Effector memory CD8-positive, alpha-beta T cell (primary cell): Measurements from ENCODE around the gene YBX1.
A peak's percentile ranks its signal among the peaks of the same experiment; 100 is the strongest.
"Not testable (repeated sequence)": the region's sequence is repeated elsewhere in the genome, so short reads cannot be mapped to it uniquely, and the experiment has no call there.

Experiments
- ATAC-seq: fragments of 150-1000 bp; cut with Tn5 transposase; replicated peaks from 2 replicates; pipeline ENCODE4 v1.10.0; 2021; ENCODE audit warnings: mild to moderate bottlenecking, moderate library complexity
- DNase-seq, 3 experiments: peaks; one replicate each; pipeline ENCODE4 v3.0.0; 2021
- H3K27ac Mint-ChIP-seq, 2 donors: one replicate each; pipeline ENCODE4 v1.8.0; 2022; ENCODE audit warnings: mild to moderate bottlenecking in 2 of 2, mixed read lengths in 2 of 2, moderate library complexity in 2 of 2
- H3K27me3 Mint-ChIP-seq, 2 donors: one replicate each; pipeline ENCODE4 v1.8.0; 2022; ENCODE audit warnings: mixed read lengths in 2 of 2
- H3K36me3 Mint-ChIP-seq: one replicate; pipeline ENCODE4 v1.8.0; 2022; ENCODE audit warnings: mild to moderate bottlenecking, moderate library complexity, mixed read lengths; ENCODE audit not compliant: insufficient read depth
- H3K4me1 Mint-ChIP-seq, 2 donors: one replicate each; pipeline ENCODE4 v1.8.0; 2022; ENCODE audit warnings: low read depth in 2 of 2, mixed read lengths in 2 of 2
- H3K4me3 Mint-ChIP-seq, 2 donors: one replicate each; pipeline ENCODE4 v1.8.0; 2022; ENCODE audit warnings: mild to moderate bottlenecking in 2 of 2, mixed read lengths in 2 of 2, moderate library complexity in 2 of 2
- H3K9me3 Mint-ChIP-seq, 2 donors: one replicate each; pipeline ENCODE4 v1.8.0; 2022; ENCODE audit warnings: mixed read lengths in 2 of 2

Gene YBX1

GRCh38 chr1:42700006-42700405 lies 17.8 kb downstream of the YBX1 start:
- Mint-ChIP-seq H3K4me3 (no peak overlapping the region), H3K27ac (peak overlapping the region in 1 of 2 donors; percentile 45)
- ATAC-seq = no peak

GRCh38 chr1:42703888-42704464 lies 21.8 kb downstream of the YBX1 start:
- Mint-ChIP-seq H3K4me1 (peaks cover 2 to 9% of the 10 kb centered on the region in 2 donors), H3K27ac (peak overlapping the region in 1 of 2 donors; percentile 84), H3K4me3 (no peak overlapping the region), H3K9me3 (no peaks in the 10 kb centered on the region), H3K27me3 (no peaks in the 10 kb centered on the region), H3K36me3 (peaks cover 91% of the 10 kb centered on the region)
- ATAC-seq = no peak
- DNase-seq = no peak

More at GRCh38 chr1:42700006-42700405, 17.8 kb downstream of the YBX1 start:
- no peak for DNase-seq
- no peaks in the 10 kb centered on the region for H3K27me3 Mint-ChIP-seq
- peaks cover 6 to 8% of the 10 kb centered on the region in 2 donors for H3K4me1 Mint-ChIP-seq
- peaks cover 99% of the 10 kb centered on the region for H3K36me3 Mint-ChIP-seq
- no peaks in the 10 kb centered on the region for H3K9me3 Mint-ChIP-seq

- not testable (repeated sequence) for DNase-seq, H3K9me3 Mint-ChIP-seq, H3K27me3 Mint-ChIP-seq, H3K4me3 Mint-ChIP-seq, ATAC-seq
- Mint-ChIP-seq H3K27ac (peak overlapping the region in 1 of 2 donors; percentile 75), H3K4me1 (peaks cover 2 to 20% of the 10 kb centered on the region in 2 donors), H3K36me3 (peaks cover 32% of the 10 kb centered on the region)
These were observed 30.6 kb downstream of the YBX1 start for GRCh38 chr1:42712808-42713207.

GRCh38 chr1:42713293-42713692 lies 31.1 kb downstream of the YBX1 start:
- DNase-seq = no peak
- Mint-ChIP-seq H3K9me3 (peaks cover 0 to 4% of the 10 kb centered on the region in 2 donors), H3K4me1 (peaks cover 2 to 20% of the 10 kb centered on the region in 2 donors), H3K4me3 (no peak overlapping the region), H3K27me3 (no peaks in the 10 kb centered on the region), H3K27ac (peak overlapping the region in 1 of 2 donors; percentile 75), H3K36me3 (peaks cover 30% of the 10 kb centered on the region)
- ATAC-seq = no peak

- H3K4me1 Mint-ChIP-seq = peaks cover 2 to 17% of the 10 kb centered on the region in 2 donors
- H3K4me3 Mint-ChIP-seq, DNase-seq, H3K27ac Mint-ChIP-seq, ATAC-seq, H3K27me3 Mint-ChIP-seq, H3K9me3 Mint-ChIP-seq: not testable (repeated sequence)
- H3K36me3 Mint-ChIP-seq = peaks cover 22% of the 10 kb centered on the region
These were observed 32.2 kb downstream of the YBX1 start for GRCh38 chr1:42714441-42714840.

- Mint-ChIP-seq H3K9me3 (peaks cover 0 to 2% of the 10 kb centered on the region in 2 donors), H3K27me3 (no peaks in the 10 kb centered on the region), H3K27ac (no peak overlapping the region), H3K36me3 (peaks cover 17% of the 10 kb centered on the region), H3K4me3 (no peak overlapping the region), H3K4me1 (peaks cover 0 to 10% of the 10 kb centered on the region in 2 donors)
- DNase-seq (no peak), ATAC-seq (no peak)
These were observed 38.6 kb downstream of the YBX1 start for GRCh38 chr1:42720868-42721267.

GRCh38 chr1:42721926-42722325 lies 39.7 kb downstream of the YBX1 start:
- Mint-ChIP-seq H3K36me3 (peaks cover 21% of the 10 kb centered on the region), H3K9me3 (no peaks in the 10 kb centered on the region), H3K27ac (peak overlapping the region in 1 of 2 donors; percentile 46), H3K4me1 (peaks cover 0 to 5% of the 10 kb centered on the region in 2 donors), H3K27me3 (no peaks in the 10 kb centered on the region), H3K4me3 (no peak overlapping the region)
- no peak for ATAC-seq
- DNase-seq = no peak

GRCh38 chr1:42722403-42722802 lies 40.2 kb downstream of the YBX1 start:
- H3K4me1 Mint-ChIP-seq, H3K4me3 Mint-ChIP-seq, H3K9me3 Mint-ChIP-seq, ATAC-seq, DNase-seq, H3K27me3 Mint-ChIP-seq: not testable (repeated sequence)
- Mint-ChIP-seq H3K36me3 (peaks cover 18% of the 10 kb centered on the region), H3K27ac (peak overlapping the region in 1 of 2 donors; percentile 46)

GRCh38 chr1:42723511-42723910 lies 41.3 kb downstream of the YBX1 start:
- Mint-ChIP-seq H3K4me1 (no peaks in the 10 kb centered on the region), H3K9me3 (no peaks in the 10 kb centered on the region), H3K27me3 (no peaks in the 10 kb centered on the region), H3K27ac (peak overlapping the region in 1 of 2 donors; percentile 46), H3K36me3 (peaks cover 17% of the 10 kb centered on the region), H3K4me3 (no peak overlapping the region)
- no peak for ATAC-seq
- no peak for DNase-seq

GRCh38 chr1:42725820-42726219 lies 43.6 kb downstream of the YBX1 start:
- not testable (repeated sequence) for H3K4me1 Mint-ChIP-seq, H3K9me3 Mint-ChIP-seq, H3K27me3 Mint-ChIP-seq, H3K27ac Mint-ChIP-seq, DNase-seq, H3K4me3 Mint-ChIP-seq, ATAC-seq
- H3K36me3 Mint-ChIP-seq = peaks cover 11% of the 10 kb centered on the region

- peaks cover 8% of the 10 kb centered on the region for H3K36me3 Mint-ChIP-seq
- ATAC-seq = no peak
- H3K27ac Mint-ChIP-seq = no peak overlapping the region
- H3K4me1 Mint-ChIP-seq = no peaks in the 10 kb centered on the region
- DNase-seq = no peak
- H3K9me3 Mint-ChIP-seq = no peaks in the 10 kb centered on the region
- H3K4me3 Mint-ChIP-seq = no peak overlapping the region
- no peaks in the 10 kb centered on the region for H3K27me3 Mint-ChIP-seq
These were observed 47.8 kb downstream of the YBX1 start for GRCh38 chr1:42730002-42730401.

- Mint-ChIP-seq H3K36me3 (peaks cover 3% of the 10 kb centered on the region), H3K4me3 (no peak overlapping the region), H3K27me3 (no peaks in the 10 kb centered on the region), H3K4me1 (no peaks in the 10 kb centered on the region), H3K9me3 (no peaks in the 10 kb centered on the region), H3K27ac (no peak overlapping the region)
- ATAC-seq = no peak
- DNase-seq = no peak
These were observed 48.8 kb downstream of the YBX1 start for GRCh38 chr1:42730988-42731387.

- DNase-seq = no peak
- Mint-ChIP-seq H3K9me3 (no peaks in the 10 kb centered on the region), H3K36me3 (no peaks in the 10 kb centered on the region), H3K27ac (no peak overlapping the region), H3K27me3 (no peaks in the 10 kb centered on the region), H3K4me1 (no peaks in the 10 kb centered on the region), H3K4me3 (no peak overlapping the region)
- no peak for ATAC-seq
These were observed 49.4 kb downstream of the YBX1 start for GRCh38 chr1:42731585-42731984.

GRCh38 chr1:42732126-42732680 lies 50.0 kb downstream of the YBX1 start:
- no peak overlapping the region for H3K4me3 Mint-ChIP-seq
- no peaks in the 10 kb centered on the region for H3K27me3 Mint-ChIP-seq
- DNase-seq (no peak), ATAC-seq (no peak)
- H3K9me3 Mint-ChIP-seq = no peaks in the 10 kb centered on the region
- H3K4me1 Mint-ChIP-seq = peaks cover 0 to 1% of the 10 kb centered on the region in 2 donors
- H3K36me3 Mint-ChIP-seq = no peaks in the 10 kb centered on the region
- H3K27ac Mint-ChIP-seq = no peak overlapping the region
